NB4 (cell line): ENCODE results near the gene OR7A10.

Experiments
- CTCF ChIP-seq: IDR thresholded peaks from one replicate; pipeline ENCODE4 v1.5.1; 2012; ENCODE audit warnings: low read depth, low read length
- MYC ChIP-seq: IDR thresholded peaks from 2 replicates; pipeline ENCODE4 v1.6.1; 2011; ENCODE audit warnings: low read depth, low read length
- POLR2A ChIP-seq: IDR thresholded peaks from 2 replicates; pipeline ENCODE4 v1.6.1; 2011; ENCODE audit warnings: mild to moderate bottlenecking; ENCODE audit not compliant: insufficient read length; ENCODE audit errors: extremely low read depth
- TF ChIP-seq, protein P1 (sequence below): IDR thresholded peaks from 2 replicates; pipeline ENCODE4 v1.6.1; 2011; ENCODE audit warnings: low read depth, low read length

DNA sequence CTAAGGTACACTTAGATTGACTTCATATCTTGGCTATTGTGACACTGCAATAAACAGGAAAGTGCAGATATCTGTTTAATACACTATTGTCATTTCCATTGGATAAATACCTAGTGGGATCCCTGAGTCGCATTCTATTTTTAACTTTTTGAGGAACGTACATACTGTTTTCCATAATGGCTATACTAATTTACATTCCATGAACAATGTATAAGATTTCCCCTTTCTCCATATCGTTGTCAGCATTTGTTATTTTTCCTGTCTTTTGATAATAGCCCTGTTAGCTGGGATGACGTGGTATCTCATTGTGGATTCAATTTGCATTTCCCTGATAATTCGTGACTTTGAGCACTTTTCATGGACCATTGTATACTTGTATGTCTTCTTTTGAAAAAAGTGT lies 19.8 kb upstream of the OR7A10 start:
- TF ChIP-seq POLR2A (no peak), CTCF (no peak), MYC (no peak)
- TF ChIP-seq, protein P1, sequence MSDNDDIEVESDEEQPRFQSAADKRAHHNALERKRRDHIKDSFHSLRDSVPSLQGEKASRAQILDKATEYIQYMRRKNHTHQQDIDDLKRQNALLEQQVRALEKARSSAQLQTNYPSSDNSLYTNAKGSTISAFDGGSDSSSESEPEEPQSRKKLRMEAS, result no peak
